ENCODE results near the gene FARS2.

GRCh38 chr6:5814116-5814515, 552.8 kb downstream of the FARS2 start:
- TF ChIP-seq CTCF (IDR thresholded peaks at IDR 0.05) (no peak), POLR2A (IDR thresholded peaks at IDR 0.05) (no peak), POLR2AphosphoS5 (IDR thresholded peaks at IDR 0.05) (no peak)
